Activated CD8-positive, alpha-beta T cell treated with anti-CD3 and anti-CD28 coated beads for 36 hours (primary cell): ENCODE results near the gene SCARF2. TPM values are rescaled to one million over a fixed set of nuclear protein-coding genes. Genes with fewer than 3 reads are reported as not detected.
"Not testable (repeated sequence)": the region's sequence is repeated elsewhere in the genome, so short reads cannot be mapped to it uniquely, and the experiment has no call there.

Experiments used
- ATAC-seq: fragments of 200-7000 bp; cut with Tn5 transposase; one replicate; pipeline ENCODE4 v1.10.0; 2021; ENCODE audit warnings: mild to moderate bottlenecking, moderate library complexity
- CTCF ChIA-PET: fragments of 350-600 bp; sonication (Branson Sonifier 250); formaldehyde crosslinking; loops from one replicate; lab custom pipeline; 2021; ENCODE audit warnings: antibody characterized with exemption; lab: Charles Lee
- POLR2A ChIA-PET: fragments of 350-600 bp; sonication (Branson Sonifier 250); formaldehyde crosslinking; loops from one replicate; lab custom pipeline; 2021; ENCODE audit warnings: antibody characterized with exemption; lab: Charles Lee
- DNase-seq: peaks from one replicate; pipeline ENCODE4 v3.0.0-alpha.2; 2020
- H3K27ac Mint-ChIP-seq: one replicate; pipeline ENCODE4 v1.8.0; 2021; ENCODE audit warnings: mild to moderate bottlenecking, mixed read lengths
- H3K27me3 Mint-ChIP-seq: one replicate; pipeline ENCODE4 v1.8.0; 2021; ENCODE audit warnings: mixed read lengths
- H3K36me3 Mint-ChIP-seq: one replicate; pipeline ENCODE4 v1.8.0; 2021; ENCODE audit warnings: low read depth, mixed read lengths
- H3K4me1 Mint-ChIP-seq: one replicate; pipeline ENCODE4 v1.8.0; 2021; ENCODE audit warnings: low read depth, mixed read lengths
- H3K4me3 Mint-ChIP-seq: one replicate; pipeline ENCODE4 v1.8.0; 2021; ENCODE audit warnings: mild to moderate bottlenecking, moderate library complexity, mixed read lengths
- H3K9me3 Mint-ChIP-seq: one replicate; pipeline ENCODE4 v1.8.0; 2021; ENCODE audit warnings: mixed read lengths
- intact Hi-C: fragments of 100-400 bp; cut with micrococcal nuclease; formaldehyde crosslinking; loops from one replicate; pipeline ENCODE4 v1.10.0; 2022
- total RNA-seq, 2 experiments: library from RNA; stranded (reverse); gene quantifications; one replicate each; pipeline ENCODE4 v1.2.3, GENCODE V29; 2021
- TF ChIP-seq, protein P1 (sequence below): fragments of 200-600 bp; IDR thresholded peaks from one replicate; pipeline ENCODE4 v1.8.0; 2022; ENCODE audit warnings: antibody characterized with exemption, mild to moderate bottlenecking

Gene SCARF2
- under 1 TPM; 0.20 to 0.27 TPM for total RNA-seq

DNA sequence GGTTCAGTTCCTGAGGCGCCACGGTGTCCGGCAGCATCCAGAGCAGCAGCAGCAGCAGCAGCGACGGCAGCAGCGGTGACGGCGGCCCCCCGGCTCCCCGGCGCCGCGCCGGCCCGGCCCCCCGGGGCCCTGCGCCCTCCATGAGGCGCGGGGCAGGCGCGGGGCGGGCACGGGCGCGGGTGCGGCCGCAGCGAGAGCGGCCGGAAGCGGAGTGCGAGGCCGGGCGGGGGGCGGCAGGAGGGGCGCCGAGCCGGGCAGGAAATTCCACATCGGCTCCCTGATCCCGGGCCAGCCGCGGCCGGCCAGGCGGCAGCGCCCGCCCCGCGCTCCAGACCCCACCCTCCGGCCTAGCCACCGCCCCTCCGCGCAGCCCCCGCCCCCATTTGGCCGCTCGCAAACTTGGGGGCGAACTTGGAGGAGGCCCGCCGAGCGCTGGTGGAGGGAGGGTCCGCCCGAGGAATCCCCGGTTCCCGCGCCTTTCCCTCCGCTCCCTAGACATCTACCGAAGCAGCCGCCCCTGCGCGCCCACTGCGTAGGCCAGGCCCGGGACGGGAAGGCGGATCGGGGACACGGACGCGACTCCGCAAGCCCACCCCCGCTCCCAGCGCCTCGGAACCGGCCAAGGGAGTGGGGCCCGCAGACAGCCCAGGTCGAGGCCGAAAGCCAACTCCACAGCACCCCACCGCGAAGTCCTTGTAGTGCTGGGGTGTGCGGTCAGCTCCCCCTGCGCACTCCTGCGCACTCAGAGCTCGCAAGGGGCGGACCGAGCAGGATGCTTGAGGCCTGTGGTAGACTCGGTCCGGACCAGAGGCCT, at the start of gene SCARF2:
TSS of gene SCARF2 (minus strand) at position 213 of the 814 bp plus-strand sequence. CDS start at position 142, 71 bp downstream.
- TF ChIP-seq, protein P1, sequence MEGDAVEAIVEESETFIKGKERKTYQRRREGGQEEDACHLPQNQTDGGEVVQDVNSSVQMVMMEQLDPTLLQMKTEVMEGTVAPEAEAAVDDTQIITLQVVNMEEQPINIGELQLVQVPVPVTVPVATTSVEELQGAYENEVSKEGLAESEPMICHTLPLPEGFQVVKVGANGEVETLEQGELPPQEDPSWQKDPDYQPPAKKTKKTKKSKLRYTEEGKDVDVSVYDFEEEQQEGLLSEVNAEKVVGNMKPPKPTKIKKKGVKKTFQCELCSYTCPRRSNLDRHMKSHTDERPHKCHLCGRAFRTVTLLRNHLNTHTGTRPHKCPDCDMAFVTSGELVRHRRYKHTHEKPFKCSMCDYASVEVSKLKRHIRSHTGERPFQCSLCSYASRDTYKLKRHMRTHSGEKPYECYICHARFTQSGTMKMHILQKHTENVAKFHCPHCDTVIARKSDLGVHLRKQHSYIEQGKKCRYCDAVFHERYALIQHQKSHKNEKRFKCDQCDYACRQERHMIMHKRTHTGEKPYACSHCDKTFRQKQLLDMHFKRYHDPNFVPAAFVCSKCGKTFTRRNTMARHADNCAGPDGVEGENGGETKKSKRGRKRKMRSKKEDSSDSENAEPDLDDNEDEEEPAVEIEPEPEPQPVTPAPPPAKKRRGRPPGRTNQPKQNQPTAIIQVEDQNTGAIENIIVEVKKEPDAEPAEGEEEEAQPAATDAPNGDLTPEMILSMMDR, result no peak
- H3K36me3 Mint-ChIP-seq, result peaks cover 3% of the 10 kb centered on the region
- ATAC-seq (peak; percentile 26), DNase-seq (no peak)
- H3K27ac Mint-ChIP-seq, result no peak within 1 kb of the TSS
- intact Hi-C loops, result loop anchor here (10.0 kb wide), 1 partner anchor 57 kb away; the partner anchor contains the start of gene KLHL22
- H3K4me1 Mint-ChIP-seq, result peaks cover 11% of the 10 kb centered on the region
- H3K27me3 Mint-ChIP-seq, result peaks cover 40% of the 10 kb centered on the region
- CTCF ChIA-PET, result interaction anchor here (1.9 kb wide), 1 partner anchor 18 kb away, joined by 6 read pairs; no protein-coding TSS in a partner anchor
- H3K9me3 Mint-ChIP-seq, result no peaks in the 10 kb centered on the region
- POLR2A ChIA-PET, result interaction anchor here (1.1 to 2.1 kb wide), 5 partner anchors 10 to 70 kb away, joined by 3 to 5 read pairs (median 4); no protein-coding TSS in a partner anchor
- H3K4me3 Mint-ChIP-seq, result peak within 1 kb of the TSS; percentile 22

- TF ChIP-seq, protein P1, result no peak
- no peak overlapping the region for H3K27ac Mint-ChIP-seq
- no peaks in the 10 kb centered on the region for H3K27me3 Mint-ChIP-seq
- H3K4me3 Mint-ChIP-seq, result no peak overlapping the region
- ATAC-seq, result no peak
- CTCF ChIA-PET, result no interaction called here
- POLR2A ChIA-PET, result interaction anchor here (0.6 kb wide), 1 partner anchor 400 kb away, joined by 3 read pairs; no protein-coding TSS in a partner anchor
- peaks cover 25% of the 10 kb centered on the region for H3K4me1 Mint-ChIP-seq
- no peaks in the 10 kb centered on the region for H3K9me3 Mint-ChIP-seq
- intact Hi-C loops, result no loop called here
- peaks cover 15% of the 10 kb centered on the region for H3K36me3 Mint-ChIP-seq
- no peak for DNase-seq
Measured at GRCh38 chr22:20486229-20486628, 48.6 kb upstream of the SCARF2 start.

DNA sequence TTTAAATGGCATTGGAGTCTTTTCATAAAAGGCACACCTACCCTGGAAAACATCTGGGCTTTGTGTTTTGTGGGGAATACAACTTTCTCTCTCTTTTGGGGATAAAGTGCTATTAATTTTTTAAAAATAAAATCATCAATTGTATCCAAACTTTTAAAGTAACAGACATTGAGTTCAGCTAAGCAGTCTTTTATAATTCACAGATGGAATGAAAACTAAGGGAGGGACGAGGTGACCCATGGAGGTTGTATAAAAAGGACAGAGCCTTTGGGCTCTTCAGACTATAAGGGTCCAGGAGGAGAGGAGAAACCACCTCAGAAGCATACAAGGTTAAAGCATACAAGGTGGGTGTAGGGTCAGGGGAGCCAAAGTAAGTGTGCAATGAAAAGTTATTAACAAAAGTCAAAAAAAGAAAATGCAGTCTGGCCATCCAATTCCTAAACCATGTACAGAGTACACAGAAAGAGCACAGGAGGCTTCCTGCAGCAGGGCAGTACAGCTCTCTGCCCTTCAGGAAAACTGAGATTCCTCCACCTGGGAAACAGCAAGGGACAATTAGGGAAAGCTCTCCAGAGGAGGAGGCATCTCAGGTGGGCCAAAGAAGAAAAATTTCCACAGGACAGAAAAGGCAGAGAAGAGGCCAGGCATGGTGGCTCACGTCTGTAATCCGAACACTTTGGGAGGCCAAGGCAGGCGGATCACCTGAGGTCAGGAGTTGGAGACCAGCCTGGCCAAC, 47.5 kb upstream of the SCARF2 start:
- Mint-ChIP-seq H3K4me1 (peaks cover 17% of the 10 kb centered on the region), H3K27ac (no peak overlapping the region)

DNA sequence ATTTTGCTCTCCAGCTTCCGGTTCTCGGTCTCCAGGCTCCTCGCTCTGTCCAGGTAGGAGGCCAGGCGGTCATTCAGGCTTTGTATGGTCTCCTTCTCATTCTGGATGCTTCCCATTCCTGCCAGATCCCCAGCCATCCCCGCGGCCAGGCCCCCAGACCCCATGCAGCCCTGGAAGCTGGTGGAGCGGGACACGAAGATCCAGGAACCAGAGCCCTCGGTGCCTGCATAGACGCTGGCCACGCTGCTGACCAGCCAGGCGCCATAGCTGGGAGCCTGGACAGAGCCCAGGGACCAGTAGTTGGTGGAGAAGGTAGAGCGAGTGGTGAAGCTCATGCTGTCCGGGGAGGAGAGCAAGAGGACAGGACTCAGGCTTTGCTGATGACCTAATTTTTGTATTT, 46.1 kb upstream of the SCARF2 start:
- ChIA-PET CTCF (interaction anchor here (1.3 kb wide), 1 partner anchor 27 kb away, joined by 3 read pairs; no protein-coding TSS in a partner anchor), POLR2A (interaction anchor here (1.9 kb wide), 1 partner anchor 24 kb away, joined by 6 read pairs; the partner anchor contains the start of gene MED15)
- TF ChIP-seq, protein P1, result no peak
- H3K9me3 Mint-ChIP-seq, result no peaks in the 10 kb centered on the region
- ATAC-seq, result no peak
- no peak for DNase-seq
- no peak overlapping the region for H3K4me3 Mint-ChIP-seq
- no peak overlapping the region for H3K27ac Mint-ChIP-seq
- no peaks in the 10 kb centered on the region for H3K27me3 Mint-ChIP-seq
- peaks cover 15% of the 10 kb centered on the region for H3K36me3 Mint-ChIP-seq
- intact Hi-C loops, result no loop called here
- H3K4me1 Mint-ChIP-seq, result peaks cover 16% of the 10 kb centered on the region

More for the DNA sequence above, 47.5 kb upstream of the SCARF2 start:
- no peak for ATAC-seq
- Mint-ChIP-seq H3K9me3 (no peaks in the 10 kb centered on the region), H3K36me3 (peaks cover 15% of the 10 kb centered on the region), H3K27me3 (no peaks in the 10 kb centered on the region), H3K4me3 (no peak overlapping the region)
- CTCF ChIA-PET, result interaction anchor here (0.7 to 1.0 kb wide), 2 partner anchors 29 to 35 kb away, joined by 3 read pairs; no protein-coding TSS in a partner anchor
- POLR2A ChIA-PET, result no interaction called here
- no peak for DNase-seq
- intact Hi-C loops, result no loop called here
- TF ChIP-seq, protein P1, result no peak

DNA sequence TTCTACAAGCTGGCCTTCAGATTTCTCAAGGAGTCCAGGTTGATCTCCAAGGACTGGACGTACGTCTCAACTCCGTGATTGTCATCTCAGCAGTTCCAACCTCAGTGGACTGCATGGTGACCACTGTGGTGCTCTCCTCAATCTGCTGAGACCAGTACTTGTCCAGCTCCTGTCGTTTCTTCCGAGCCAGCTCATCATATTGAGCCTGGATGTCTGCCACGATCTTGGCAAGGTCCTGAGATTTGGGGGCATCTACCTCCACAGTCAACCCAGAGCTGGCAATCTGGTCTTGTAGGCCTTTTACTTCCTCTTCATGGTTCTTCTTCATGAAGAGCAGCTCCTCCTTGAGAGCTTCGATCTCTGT, 45.5 kb upstream of the SCARF2 start:
- ATAC-seq, H3K27ac Mint-ChIP-seq: not testable (repeated sequence)
- CTCF ChIA-PET, result interaction anchor here (1.3 kb wide), 1 partner anchor 27 kb away, joined by 3 read pairs; no protein-coding TSS in a partner anchor

More for the DNA sequence above, 45.5 kb upstream of the SCARF2 start:
- DNase-seq, H3K27me3 Mint-ChIP-seq, H3K9me3 Mint-ChIP-seq, H3K4me3 Mint-ChIP-seq, intact Hi-C loops: not testable (repeated sequence)
- Mint-ChIP-seq H3K4me1 (peaks cover 15% of the 10 kb centered on the region), H3K36me3 (peaks cover 15% of the 10 kb centered on the region)
- POLR2A ChIA-PET, result interaction anchor here (1.2 to 1.9 kb wide), 2 partner anchors 11 to 25 kb away, joined by 3 to 6 read pairs; partner anchors contain the start of gene MED15
